Activated CD8-positive, alpha-beta T cell treated with anti-CD3 and anti-CD28 coated beads for 36 hours (primary cell): ENCODE data around the gene RXYLT1. TPM values are rescaled to one million over a fixed set of nuclear protein-coding genes. Genes with fewer than 3 reads are reported as not detected.

Experiments
- ATAC-seq: fragments of 200-7000 bp; cut with Tn5 transposase; one replicate; pipeline ENCODE4 v1.10.0; 2021; ENCODE audit warnings: mild to moderate bottlenecking, moderate library complexity
- CTCF ChIA-PET: fragments of 350-600 bp; sonication (Branson Sonifier 250); formaldehyde crosslinking; loops from one replicate; lab custom pipeline; 2021; ENCODE audit warnings: antibody characterized with exemption; lab: Charles Lee
- POLR2A ChIA-PET: fragments of 350-600 bp; sonication (Branson Sonifier 250); formaldehyde crosslinking; loops from one replicate; lab custom pipeline; 2021; ENCODE audit warnings: antibody characterized with exemption; lab: Charles Lee
- DNase-seq: peaks from one replicate; pipeline ENCODE4 v3.0.0-alpha.2; 2020
- H3K27ac Mint-ChIP-seq: one replicate; pipeline ENCODE4 v1.8.0; 2021; ENCODE audit warnings: mild to moderate bottlenecking, mixed read lengths
- H3K27me3 Mint-ChIP-seq: one replicate; pipeline ENCODE4 v1.8.0; 2021; ENCODE audit warnings: mixed read lengths
- H3K36me3 Mint-ChIP-seq: one replicate; pipeline ENCODE4 v1.8.0; 2021; ENCODE audit warnings: low read depth, mixed read lengths
- H3K4me1 Mint-ChIP-seq: one replicate; pipeline ENCODE4 v1.8.0; 2021; ENCODE audit warnings: low read depth, mixed read lengths
- H3K4me3 Mint-ChIP-seq: one replicate; pipeline ENCODE4 v1.8.0; 2021; ENCODE audit warnings: mild to moderate bottlenecking, moderate library complexity, mixed read lengths
- H3K9me3 Mint-ChIP-seq: one replicate; pipeline ENCODE4 v1.8.0; 2021; ENCODE audit warnings: mixed read lengths
- intact Hi-C: fragments of 100-400 bp; cut with micrococcal nuclease; formaldehyde crosslinking; loops from one replicate; pipeline ENCODE4 v1.10.0; 2022
- total RNA-seq, 2 experiments: library from RNA; stranded (reverse); gene quantifications; one replicate each; pipeline ENCODE4 v1.2.3, GENCODE V29; 2021
- TF ChIP-seq, protein P1 (sequence below): fragments of 200-600 bp; IDR thresholded peaks from one replicate; pipeline ENCODE4 v1.8.0; 2022; ENCODE audit warnings: antibody characterized with exemption, mild to moderate bottlenecking

Gene RXYLT1
- total RNA-seq, 2 experiments from 2014 or later, result 18.7 to 19.0 TPM

GRCh38 chr12:63811755-63812154 lies 32.0 kb downstream of the RXYLT1 start:
- TF ChIP-seq, protein P1, sequence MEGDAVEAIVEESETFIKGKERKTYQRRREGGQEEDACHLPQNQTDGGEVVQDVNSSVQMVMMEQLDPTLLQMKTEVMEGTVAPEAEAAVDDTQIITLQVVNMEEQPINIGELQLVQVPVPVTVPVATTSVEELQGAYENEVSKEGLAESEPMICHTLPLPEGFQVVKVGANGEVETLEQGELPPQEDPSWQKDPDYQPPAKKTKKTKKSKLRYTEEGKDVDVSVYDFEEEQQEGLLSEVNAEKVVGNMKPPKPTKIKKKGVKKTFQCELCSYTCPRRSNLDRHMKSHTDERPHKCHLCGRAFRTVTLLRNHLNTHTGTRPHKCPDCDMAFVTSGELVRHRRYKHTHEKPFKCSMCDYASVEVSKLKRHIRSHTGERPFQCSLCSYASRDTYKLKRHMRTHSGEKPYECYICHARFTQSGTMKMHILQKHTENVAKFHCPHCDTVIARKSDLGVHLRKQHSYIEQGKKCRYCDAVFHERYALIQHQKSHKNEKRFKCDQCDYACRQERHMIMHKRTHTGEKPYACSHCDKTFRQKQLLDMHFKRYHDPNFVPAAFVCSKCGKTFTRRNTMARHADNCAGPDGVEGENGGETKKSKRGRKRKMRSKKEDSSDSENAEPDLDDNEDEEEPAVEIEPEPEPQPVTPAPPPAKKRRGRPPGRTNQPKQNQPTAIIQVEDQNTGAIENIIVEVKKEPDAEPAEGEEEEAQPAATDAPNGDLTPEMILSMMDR, result no peak
- DNase-seq, result no peak
- intact Hi-C loops, result no loop called here
- no peaks in the 10 kb centered on the region for H3K9me3 Mint-ChIP-seq
- ChIA-PET POLR2A (no interaction called here), CTCF (interaction anchor here (3.3 kb wide), 1 partner anchor 10 kb away, joined by 16 read pairs; no protein-coding TSS in a partner anchor)
- peaks cover 27% of the 10 kb centered on the region for H3K4me1 Mint-ChIP-seq
- H3K36me3 Mint-ChIP-seq, result peaks cover 3% of the 10 kb centered on the region
- no peak overlapping the region for H3K4me3 Mint-ChIP-seq
- no peak overlapping the region for H3K27ac Mint-ChIP-seq
- no peaks in the 10 kb centered on the region for H3K27me3 Mint-ChIP-seq
- no peak for ATAC-seq

GRCh38 chr12:63814146-63814772 lies 34.5 kb downstream of the RXYLT1 start:
- no peak for DNase-seq
- Mint-ChIP-seq H3K4me3 (no peak overlapping the region), H3K27me3 (peaks cover 3% of the 10 kb centered on the region), H3K4me1 (peaks cover 27% of the 10 kb centered on the region), H3K36me3 (no peaks in the 10 kb centered on the region), H3K27ac (peak overlapping the region; percentile 83), H3K9me3 (peaks cover 6% of the 10 kb centered on the region)
- intact Hi-C loops, result no loop called here
- ChIA-PET CTCF (interaction anchor here (3.3 kb wide), 1 partner anchor 12 kb away, joined by 16 read pairs; no protein-coding TSS in a partner anchor), POLR2A (interaction anchor here (0.8 kb wide), 1 partner anchor 152 kb away, joined by 4 read pairs; no protein-coding TSS in a partner anchor)
- peak; percentile 17 for ATAC-seq
- TF ChIP-seq, protein P1, result no peak

DNA sequence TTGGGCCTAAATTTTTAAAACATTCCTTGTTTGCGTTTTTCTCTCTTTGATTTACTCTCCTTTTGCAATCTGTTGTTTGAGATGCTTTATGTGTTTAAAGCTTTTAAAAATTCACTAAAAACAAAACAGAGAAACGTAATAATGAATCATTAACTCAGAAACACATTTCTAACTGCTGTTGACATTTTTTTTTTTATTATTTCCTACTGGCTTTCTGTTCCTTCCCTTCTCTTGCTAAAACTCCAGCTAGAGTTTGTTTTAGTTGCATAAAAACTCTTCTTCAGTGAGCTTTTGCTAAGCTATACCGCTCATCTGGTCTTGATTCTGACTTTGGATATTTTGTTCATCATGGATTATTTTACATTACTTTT lies 35.8 kb downstream of the RXYLT1 start:
- H3K36me3 Mint-ChIP-seq, result no peaks in the 10 kb centered on the region
- peak overlapping the region; percentile 31 for H3K4me3 Mint-ChIP-seq

GRCh38 chr12:63816031-63816430 lies 36.3 kb downstream of the RXYLT1 start:
- ChIA-PET CTCF (no interaction called here), POLR2A (no interaction called here)
- no peak for ATAC-seq
- H3K9me3 Mint-ChIP-seq, result peaks cover 10% of the 10 kb centered on the region
- DNase-seq, result no peak
- intact Hi-C loops, result no loop called here
- H3K27ac Mint-ChIP-seq, result no peak overlapping the region
- peaks cover 9% of the 10 kb centered on the region for H3K27me3 Mint-ChIP-seq
- peaks cover 21% of the 10 kb centered on the region for H3K4me1 Mint-ChIP-seq
- TF ChIP-seq, protein P1, result no peak
- no peak overlapping the region for H3K4me3 Mint-ChIP-seq
- no peaks in the 10 kb centered on the region for H3K36me3 Mint-ChIP-seq

More for the DNA sequence above, 35.8 kb downstream of the RXYLT1 start:
- peaks cover 8% of the 10 kb centered on the region for H3K27me3 Mint-ChIP-seq
- POLR2A ChIA-PET, result no interaction called here
- peaks cover 21% of the 10 kb centered on the region for H3K4me1 Mint-ChIP-seq
- TF ChIP-seq, protein P1, result no peak
- CTCF ChIA-PET, result no interaction called here
- no peak for ATAC-seq
- peak overlapping the region; percentile 76 for H3K27ac Mint-ChIP-seq
- DNase-seq, result no peak
- H3K9me3 Mint-ChIP-seq, result peaks cover 10% of the 10 kb centered on the region
- intact Hi-C loops, result no loop called here

GRCh38 chr12:63820427-63820826 lies 40.7 kb downstream of the RXYLT1 start:
- H3K36me3 Mint-ChIP-seq, result no peaks in the 10 kb centered on the region
- H3K4me1 Mint-ChIP-seq, result peaks cover 11% of the 10 kb centered on the region
- H3K9me3 Mint-ChIP-seq, result peaks cover 10% of the 10 kb centered on the region
- POLR2A ChIA-PET, result no interaction called here
- H3K27ac Mint-ChIP-seq, result no peak overlapping the region
- TF ChIP-seq, protein P1, result no peak
- no peak overlapping the region for H3K4me3 Mint-ChIP-seq
- peaks cover 21% of the 10 kb centered on the region for H3K27me3 Mint-ChIP-seq
- ATAC-seq (no peak), DNase-seq (no peak)
- CTCF ChIA-PET, result no interaction called here
- intact Hi-C loops, result no loop called here
